Measurements from ENCODE around the gene B9D1. TPM values are rescaled to one million over a fixed set of nuclear protein-coding genes. Genes with fewer than 3 reads are reported as not detected.

B9D1 gene
- total and polyA plus RNA-seq, 2 of the 13 experiments (the other 11 are each of a cell fraction or from before 2014, with no cell fraction given): 27.7 to 31.1 TPM

DNA sequence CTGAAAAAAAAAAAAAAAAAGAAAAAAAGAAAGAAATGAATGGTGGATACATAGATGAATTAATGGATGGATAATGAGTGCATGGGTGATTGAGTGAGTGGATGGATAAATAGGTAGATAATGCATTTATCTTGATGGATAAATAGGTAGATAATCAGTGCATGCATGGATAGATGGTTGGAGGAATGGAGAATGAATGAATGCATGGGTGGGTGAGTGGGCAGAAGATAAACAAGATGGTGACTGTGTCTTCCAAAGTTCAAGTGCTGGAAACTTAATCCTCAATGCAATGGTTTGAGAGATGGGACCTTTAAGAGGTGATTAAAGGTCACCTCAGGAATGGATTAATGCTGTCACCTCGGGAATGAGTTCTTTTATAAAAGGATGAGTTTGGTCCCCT lies 41.7 kb upstream of the B9D1 start:
- no peak overlapping the region for H2AFZ ChIP-seq (ENCODE audit: low read length)
- DNase-seq (ENCODE audit: low spot score) (no peak), FAIRE-seq (no peak), ATAC-seq (no peak)
- H4K20me1 ChIP-seq (ENCODE audit: insufficient read depth, low read length): no peaks in the 10 kb centered on the region
- no peak overlapping the region for H3K4me3 ChIP-seq (replicated peaks in 1 of 3; ENCODE audit: insufficient read depth in 1 of 3, low read depth in 2 of 3, low read length in 3 of 3)
- ChIA-PET POLR2A (no interaction called here), CTCF (ENCODE audit: low intra/inter-chr PET ratio, low total read pairs) (no interaction called here)
- WGBS (ENCODE audit: low lambda C conversion rate): 0% methylated on average over 1 of the region's 1 CpG
- H3K27me3 ChIP-seq (ENCODE audit: control insufficient read depth in 1 of 2, insufficient read depth in 2 of 2, low read length in 2 of 2): peaks cover 3% of the 10 kb centered on the region in 2 experiments; a peak in 2 of 5 replicates
- H3K27ac ChIP-seq (ENCODE audit: extremely low read length, insufficient read depth, low read length): no peak overlapping the region
- no peaks in the 10 kb centered on the region for H3K36me3 ChIP-seq (replicated peaks in 1 of 2; ENCODE audit: control insufficient read depth in 1 of 2, insufficient read depth in 2 of 2, low read length in 2 of 2)
- no TSS peak for BruUV-seq (replicated peaks)
- intact Hi-C loops (cut with micrococcal nuclease; ENCODE audit: unreplicated experiment) (no loop called here), in situ Hi-C loops (cut with HindIII; ENCODE audit: extremely low pct_ligation_motif_present, low pct_unique_long_range_greater_than_20kb) (no loop called here)
- TF ChIP-seq ZNF552 (CRISPR knock-in tag; IDR thresholded peaks at IDR 0.05; ENCODE audit: borderline replicate concordance): no peak
- TF ChIP-seq ZNF558 (CRISPR knock-in tag; IDR thresholded peaks at IDR 0.05; ENCODE audit: borderline replicate concordance): no peak
- TF ChIP-seq ZSCAN12 (CRISPR knock-in tag; IDR thresholded peaks at IDR 0.05): no peak
- TF ChIP-seq MXD4 (CRISPR knock-in tag; IDR thresholded peaks at IDR 0.05): no peak
- TF ChIP-seq, protein P1, sequence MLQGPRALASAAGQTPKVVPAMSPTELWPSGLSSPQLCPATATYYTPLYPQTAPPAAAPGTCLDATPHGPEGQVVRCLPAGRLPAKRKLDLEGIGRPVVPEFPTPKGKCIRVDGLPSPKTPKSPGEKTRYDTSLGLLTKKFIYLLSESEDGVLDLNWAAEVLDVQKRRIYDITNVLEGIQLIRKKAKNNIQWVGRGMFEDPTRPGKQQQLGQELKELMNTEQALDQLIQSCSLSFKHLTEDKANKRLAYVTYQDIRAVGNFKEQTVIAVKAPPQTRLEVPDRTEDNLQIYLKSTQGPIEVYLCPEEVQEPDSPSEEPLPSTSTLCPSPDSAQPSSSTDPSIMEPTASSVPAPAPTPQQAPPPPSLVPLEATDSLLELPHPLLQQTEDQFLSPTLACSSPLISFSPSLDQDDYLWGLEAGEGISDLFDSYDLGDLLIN (CRISPR knock-in tag; IDR thresholded peaks at IDR 0.05; ENCODE audit: borderline replicate concordance): no peak
- TF ChIP-seq, protein P2, sequence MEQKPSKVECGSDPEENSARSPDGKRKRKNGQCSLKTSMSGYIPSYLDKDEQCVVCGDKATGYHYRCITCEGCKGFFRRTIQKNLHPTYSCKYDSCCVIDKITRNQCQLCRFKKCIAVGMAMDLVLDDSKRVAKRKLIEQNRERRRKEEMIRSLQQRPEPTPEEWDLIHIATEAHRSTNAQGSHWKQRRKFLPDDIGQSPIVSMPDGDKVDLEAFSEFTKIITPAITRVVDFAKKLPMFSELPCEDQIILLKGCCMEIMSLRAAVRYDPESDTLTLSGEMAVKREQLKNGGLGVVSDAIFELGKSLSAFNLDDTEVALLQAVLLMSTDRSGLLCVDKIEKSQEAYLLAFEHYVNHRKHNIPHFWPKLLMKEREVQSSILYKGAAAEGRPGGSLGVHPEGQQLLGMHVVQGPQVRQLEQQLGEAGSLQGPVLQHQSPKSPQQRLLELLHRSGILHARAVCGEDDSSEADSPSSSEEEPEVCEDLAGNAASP (CRISPR knock-in tag; IDR thresholded peaks at IDR 0.05; ENCODE audit: borderline replicate concordance): no peak
- TF ChIP-seq ZKSCAN5 (CRISPR knock-in tag; IDR thresholded peaks at IDR 0.05): no peak
- no peak for TF ChIP-seq ZNF235 (CRISPR knock-in tag; IDR thresholded peaks at IDR 0.05; ENCODE audit: borderline replicate concordance)
- TF ChIP-seq ZNF773 (CRISPR knock-in tag; IDR thresholded peaks at IDR 0.05; ENCODE audit: borderline replicate concordance): no peak
- no peak for TF ChIP-seq ZNF891 (CRISPR knock-in tag; IDR thresholded peaks at IDR 0.05)
- TF ChIP-seq MBD4 (IDR thresholded peaks at IDR 0.05; ENCODE audit: borderline replicate concordance, low read length): no peak
- TF ChIP-seq ARHGAP35 (CRISPR knock-in tag; IDR thresholded peaks at IDR 0.05; ENCODE audit: borderline replicate concordance): no peak
- no peak overlapping the region for H3K9ac ChIP-seq (ENCODE audit: insufficient read depth, low read depth, low read length)
- no peak overlapping the region for H3K4me2 ChIP-seq (ENCODE audit: low read depth, low read length)
- H3K9me3 ChIP-seq (ENCODE audit: low read length): no peaks in the 10 kb centered on the region
- no peaks in the 10 kb centered on the region for H3K79me2 ChIP-seq (ENCODE audit: insufficient read depth, low read length)
- no peaks in the 10 kb centered on the region for H3K4me1 ChIP-seq (ENCODE audit: insufficient read depth, low read length)
